ENCODE data around the gene RCAN2.

RCAN2 gene

DNA sequence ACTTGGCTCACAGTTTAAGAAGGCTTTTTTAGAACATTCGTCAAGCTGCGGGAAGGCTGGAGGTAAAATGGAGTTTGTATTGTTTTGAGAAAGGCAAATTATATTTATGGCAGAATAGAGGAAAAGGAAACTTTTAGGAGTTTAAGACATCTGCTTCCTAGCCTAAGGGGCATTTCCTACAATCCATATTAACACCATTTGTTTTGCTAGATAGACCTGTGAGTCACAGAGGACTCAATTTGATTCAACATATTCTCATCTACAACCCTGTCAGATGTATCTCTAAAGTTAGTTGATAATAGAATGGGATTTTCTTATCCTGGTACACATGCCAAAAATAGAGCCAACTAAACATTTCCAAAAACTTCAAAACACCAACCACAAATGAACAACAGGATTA is 35.0 kb downstream of the RCAN2 start:
- no peak overlapping the region for H2AFZ ChIP-seq (ENCODE audit: low read length)
- no peak overlapping the region for H3K4me3 ChIP-seq (ENCODE audit: low read length in 2 of 2)
- H3K4me1 ChIP-seq (ENCODE audit: control insufficient read depth in 2 of 2, insufficient read depth in 1 of 2, low read depth in 1 of 2, low read length in 2 of 2): no peaks in the 10 kb centered on the region
- no peak overlapping the region for H3K4ac ChIP-seq (ENCODE audit: low read length)
- H3K27ac ChIP-seq (replicated peaks; ENCODE audit: low read length): no peak overlapping the region
- no peak overlapping the region for H3K4me2 ChIP-seq (ENCODE audit: insufficient read depth, low read length, poor library complexity, severe bottlenecking)
- H3K36me3 ChIP-seq (replicated peaks in 1 of 2; ENCODE audit: control insufficient read depth in 2 of 2, insufficient read depth in 2 of 2, low read length in 2 of 2): peaks cover 0 to 2% of the 10 kb centered on the region in 2 donors
- no CpG with 5 or more reads among the region's 2 CpGs for WGBS, 2 donors (ENCODE audit: extremely low coverage in 2 of 2, insufficient read length in 2 of 2, insufficient replicate concordance in 1 of 2)
- peaks cover 1% of the 10 kb centered on the region for H3K79me1 ChIP-seq (ENCODE audit: low read depth, low read length)
- no peak overlapping the region for H2AK5ac ChIP-seq (ENCODE audit: low read depth, low read length)
- no peak overlapping the region for H2BK15ac ChIP-seq (ENCODE audit: low read length)
- H4K8ac ChIP-seq (ENCODE audit: low read depth, low read length): no peak overlapping the region
- no peak overlapping the region for H2BK120ac ChIP-seq (ENCODE audit: low read depth, low read length)
- H2BK5ac ChIP-seq (ENCODE audit: low read length): no peak overlapping the region
- no peak for DNase-seq (ENCODE audit: low spot score)
- no peak overlapping the region for H3K23ac ChIP-seq (ENCODE audit: low read depth, low read length, poor library complexity)
- peaks cover 0 to 4% of the 10 kb centered on the region in 2 donors for H3K9me3 ChIP-seq (replicated peaks in 1 of 2; ENCODE audit: control insufficient read depth in 2 of 2, insufficient read depth in 1 of 2, low read depth in 1 of 2, low read length in 2 of 2)
- H4K91ac ChIP-seq (ENCODE audit: low read depth, low read length, poor library complexity): no peak overlapping the region
- H2BK12ac ChIP-seq (ENCODE audit: low read length): no peak overlapping the region
- no peak overlapping the region for H3K9ac ChIP-seq (ENCODE audit: low read depth, low read length, poor library complexity)
- no peaks in the 10 kb centered on the region for H3K27me3 ChIP-seq (ENCODE audit: control insufficient read depth in 3 of 3, insufficient read depth in 3 of 3, low read depth in 1 of 3, low read length in 3 of 3)
- H3K14ac ChIP-seq (ENCODE audit: low read length): no peak overlapping the region
- H3K18ac ChIP-seq (ENCODE audit: low read length): no peak overlapping the region

DNA sequence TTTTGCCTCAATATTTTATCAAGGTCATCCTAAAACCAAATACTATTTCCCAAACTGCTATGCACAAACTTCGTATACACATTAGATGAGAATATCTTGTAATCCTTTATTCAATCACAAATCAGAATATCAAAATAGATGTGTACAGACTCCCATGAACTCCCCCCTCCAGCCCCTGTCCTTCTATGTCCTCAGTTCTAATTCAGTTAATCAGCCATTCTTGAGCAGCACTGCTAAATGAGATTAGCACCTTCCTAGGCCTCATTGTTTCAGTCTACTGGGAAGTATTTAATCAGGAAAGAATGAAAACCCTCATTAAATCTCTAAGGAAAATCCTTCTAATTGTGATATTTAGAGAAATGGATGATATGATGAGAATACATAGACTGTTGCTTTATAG is 36.6 kb downstream of the RCAN2 start:
- Histone ChIP-seq H3K4me2 (ENCODE audit: insufficient read depth, low read length, poor library complexity, severe bottlenecking) (no peak overlapping the region), H3K27me3 (ENCODE audit: control insufficient read depth in 3 of 3, insufficient read depth in 3 of 3, low read depth in 1 of 3, low read length in 3 of 3) (no peaks in the 10 kb centered on the region), H3K79me1 (ENCODE audit: low read depth, low read length) (peaks cover 1% of the 10 kb centered on the region), H3K4ac (ENCODE audit: low read length) (no peak overlapping the region), H3K36me3 (replicated peaks in 1 of 2; ENCODE audit: control insufficient read depth in 2 of 2, insufficient read depth in 2 of 2, low read length in 2 of 2) (peaks cover 0 to 2% of the 10 kb centered on the region in 2 donors), H3K9me3 (replicated peaks in 1 of 2; ENCODE audit: control insufficient read depth in 2 of 2, insufficient read depth in 1 of 2, low read depth in 1 of 2, low read length in 2 of 2) (peaks cover 0 to 4% of the 10 kb centered on the region in 2 donors), H2AK5ac (ENCODE audit: low read depth, low read length) (no peak overlapping the region), H2BK120ac (ENCODE audit: low read depth, low read length) (no peak overlapping the region), H2BK12ac (ENCODE audit: low read length) (no peak overlapping the region), H4K91ac (ENCODE audit: low read depth, low read length, poor library complexity) (no peak overlapping the region), H3K18ac (ENCODE audit: low read length) (no peak overlapping the region), H3K23ac (ENCODE audit: low read depth, low read length, poor library complexity) (no peak overlapping the region), H3K4me1 (ENCODE audit: control insufficient read depth in 2 of 2, insufficient read depth in 1 of 2, low read depth in 1 of 2, low read length in 2 of 2) (no peaks in the 10 kb centered on the region), H3K9ac (ENCODE audit: low read depth, low read length, poor library complexity) (no peak overlapping the region), H3K4me3 (ENCODE audit: low read length in 2 of 2) (no peak overlapping the region), H3K14ac (ENCODE audit: low read length) (no peak overlapping the region), H2BK5ac (ENCODE audit: low read length) (no peak overlapping the region), H4K8ac (ENCODE audit: low read depth, low read length) (no peak overlapping the region), H2BK15ac (ENCODE audit: low read length) (no peak overlapping the region), H2AFZ (ENCODE audit: low read length) (no peak overlapping the region), H3K27ac (replicated peaks; ENCODE audit: low read length) (no peak overlapping the region)
- no peak for DNase-seq (ENCODE audit: low spot score)
- no CpG with 5 or more reads among the region's 1 CpG for WGBS, 2 donors (ENCODE audit: extremely low coverage in 2 of 2, insufficient read length in 2 of 2, insufficient replicate concordance in 1 of 2)

DNA sequence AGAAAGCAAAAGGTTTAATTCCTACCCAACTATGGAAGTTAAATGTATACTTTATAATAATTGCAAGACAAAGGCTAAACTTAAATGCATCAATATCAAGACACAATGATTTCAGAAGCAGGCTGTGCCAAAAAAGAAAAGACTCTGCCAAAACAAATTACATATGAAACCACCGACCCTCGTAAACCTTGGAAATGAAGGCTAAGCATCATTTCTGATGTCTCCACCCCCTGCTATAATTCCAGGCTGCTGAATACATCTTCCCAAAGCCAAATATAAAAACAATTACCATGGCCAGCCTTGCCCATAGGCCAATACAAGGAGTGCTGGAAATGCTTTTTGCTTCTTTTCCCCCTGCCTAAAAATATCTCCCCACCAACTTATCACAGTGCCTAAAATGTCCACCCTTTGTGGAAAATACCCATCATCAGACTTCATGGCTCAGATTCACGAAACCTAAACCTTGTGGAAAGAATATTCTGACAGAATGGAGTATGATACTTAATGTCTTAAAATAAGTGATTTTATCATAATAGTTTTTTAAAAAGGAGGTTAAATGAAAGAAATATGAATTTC is 37.4 kb downstream of the RCAN2 start:
- no peak for DNase-seq (ENCODE audit: low spot score)
- Histone ChIP-seq H3K9me3 (replicated peaks in 1 of 2; ENCODE audit: control insufficient read depth in 2 of 2, insufficient read depth in 1 of 2, low read depth in 1 of 2, low read length in 2 of 2) (peaks cover 0 to 4% of the 10 kb centered on the region in 2 donors), H3K9ac (ENCODE audit: low read depth, low read length, poor library complexity) (no peak overlapping the region), H4K8ac (ENCODE audit: low read depth, low read length) (no peak overlapping the region), H2BK15ac (ENCODE audit: low read length) (no peak overlapping the region), H3K4me1 (ENCODE audit: control insufficient read depth in 2 of 2, insufficient read depth in 1 of 2, low read depth in 1 of 2, low read length in 2 of 2) (no peaks in the 10 kb centered on the region), H3K4me3 (ENCODE audit: low read length in 2 of 2) (no peak overlapping the region), H3K36me3 (replicated peaks in 1 of 2; ENCODE audit: control insufficient read depth in 2 of 2, insufficient read depth in 2 of 2, low read length in 2 of 2) (peaks cover 0 to 2% of the 10 kb centered on the region in 2 donors), H3K4me2 (ENCODE audit: insufficient read depth, low read length, poor library complexity, severe bottlenecking) (no peak overlapping the region), H3K79me1 (ENCODE audit: low read depth, low read length) (peaks cover under 1% of the 10 kb centered on the region), H4K91ac (ENCODE audit: low read depth, low read length, poor library complexity) (no peak overlapping the region), H2AFZ (ENCODE audit: low read length) (no peak overlapping the region), H3K27ac (replicated peaks; ENCODE audit: low read length) (no peak overlapping the region), H3K23ac (ENCODE audit: low read depth, low read length, poor library complexity) (no peak overlapping the region), H2AK5ac (ENCODE audit: low read depth, low read length) (no peak overlapping the region), H3K14ac (ENCODE audit: low read length) (no peak overlapping the region), H3K27me3 (ENCODE audit: control insufficient read depth in 3 of 3, insufficient read depth in 3 of 3, low read depth in 1 of 3, low read length in 3 of 3) (no peaks in the 10 kb centered on the region), H3K4ac (ENCODE audit: low read length) (no peak overlapping the region), H2BK120ac (ENCODE audit: low read depth, low read length) (no peak overlapping the region), H2BK5ac (ENCODE audit: low read length) (no peak overlapping the region), H3K18ac (ENCODE audit: low read length) (no peak overlapping the region), H2BK12ac (ENCODE audit: low read length) (no peak overlapping the region)
- WGBS, 2 donors (ENCODE audit: extremely low coverage in 2 of 2, insufficient read length in 2 of 2, insufficient replicate concordance in 1 of 2): no CpG with 5 or more reads among the region's 3 CpGs

DNA sequence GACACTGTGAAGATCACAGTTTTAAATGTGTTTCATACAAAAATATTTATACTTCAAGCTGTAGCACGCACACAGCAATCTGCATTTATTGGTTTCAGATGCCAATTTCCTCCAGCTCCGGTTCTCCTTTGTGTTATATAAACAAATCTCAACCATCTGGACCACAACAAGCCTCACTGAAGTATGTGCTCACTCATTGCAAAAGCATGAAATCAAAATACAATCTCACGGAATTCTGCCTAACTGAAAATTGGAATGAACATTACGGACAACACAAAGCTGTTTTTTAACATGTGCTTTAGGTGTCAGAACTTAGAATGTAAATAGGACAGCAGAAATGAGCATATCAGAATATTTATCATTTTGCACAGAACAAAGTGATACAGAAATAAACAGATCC is 38.0 kb downstream of the RCAN2 start:
- Histone ChIP-seq H2BK15ac (ENCODE audit: low read length) (no peak overlapping the region), H3K9me3 (replicated peaks in 1 of 2; ENCODE audit: control insufficient read depth in 2 of 2, insufficient read depth in 1 of 2, low read depth in 1 of 2, low read length in 2 of 2) (peaks cover 0 to 4% of the 10 kb centered on the region in 2 donors), H2BK5ac (ENCODE audit: low read length) (no peak overlapping the region), H3K14ac (ENCODE audit: low read length) (no peak overlapping the region), H3K4me1 (ENCODE audit: control insufficient read depth in 2 of 2, insufficient read depth in 1 of 2, low read depth in 1 of 2, low read length in 2 of 2) (no peaks in the 10 kb centered on the region), H3K9ac (ENCODE audit: low read depth, low read length, poor library complexity) (no peak overlapping the region), H4K8ac (ENCODE audit: low read depth, low read length) (no peak overlapping the region), H3K36me3 (replicated peaks in 1 of 2; ENCODE audit: control insufficient read depth in 2 of 2, insufficient read depth in 2 of 2, low read length in 2 of 2) (peaks cover 0 to 2% of the 10 kb centered on the region in 2 donors), H2BK120ac (ENCODE audit: low read depth, low read length) (no peak overlapping the region), H3K23ac (ENCODE audit: low read depth, low read length, poor library complexity) (no peak overlapping the region), H3K79me1 (ENCODE audit: low read depth, low read length) (no peaks in the 10 kb centered on the region), H4K91ac (ENCODE audit: low read depth, low read length, poor library complexity) (no peak overlapping the region), H3K27me3 (ENCODE audit: control insufficient read depth in 3 of 3, insufficient read depth in 3 of 3, low read depth in 1 of 3, low read length in 3 of 3) (no peaks in the 10 kb centered on the region), H3K27ac (replicated peaks; ENCODE audit: low read length) (no peak overlapping the region), H3K4me2 (ENCODE audit: insufficient read depth, low read length, poor library complexity, severe bottlenecking) (no peak overlapping the region), H3K18ac (ENCODE audit: low read length) (no peak overlapping the region), H2AK5ac (ENCODE audit: low read depth, low read length) (no peak overlapping the region), H2AFZ (ENCODE audit: low read length) (no peak overlapping the region), H2BK12ac (ENCODE audit: low read length) (no peak overlapping the region), H3K4ac (ENCODE audit: low read length) (no peak overlapping the region), H3K4me3 (ENCODE audit: low read length in 2 of 2) (no peak overlapping the region)
- WGBS, 2 donors (ENCODE audit: extremely low coverage in 2 of 2, insufficient read length in 2 of 2, insufficient replicate concordance in 1 of 2): no CpG with 5 or more reads among the region's 4 CpGs
- no peak for DNase-seq (ENCODE audit: low spot score)
